Activated B cell treated with CpG ODN at 0.5 μM for 24 hours (primary cell): ENCODE results near the gene SCUBE3. TPM values are rescaled to one million over a fixed set of nuclear protein-coding genes. Genes with fewer than 3 reads are reported as not detected.

Source experiments
- ATAC-seq: fragments of 200-7000 bp; cut with Tn5 transposase; one replicate; pipeline ENCODE4 v1.10.0; 2021; ENCODE audit warnings: low read depth, mild to moderate bottlenecking, moderate library complexity
- CTCF ChIA-PET: fragments of 350-600 bp; sonication (Branson Sonifier 250); formaldehyde crosslinking; loops from one replicate; lab custom pipeline; 2021; ENCODE audit warnings: antibody characterized with exemption; lab: Charles Lee
- POLR2A ChIA-PET: fragments of 350-600 bp; sonication (Branson Sonifier 250); formaldehyde crosslinking; loops from one replicate; lab custom pipeline; 2021; ENCODE audit warnings: antibody characterized with exemption; lab: Charles Lee
- DNase-seq: peaks from one replicate; pipeline ENCODE4 v3.0.0; 2022
- H3K27ac Mint-ChIP-seq: one replicate; pipeline ENCODE4 v1.8.0; 2020; ENCODE audit warnings: mixed read lengths
- H3K27me3 Mint-ChIP-seq: one replicate; pipeline ENCODE4 v1.8.0; 2021; ENCODE audit warnings: mixed read lengths
- H3K36me3 Mint-ChIP-seq: one replicate; pipeline ENCODE4 v1.8.0; 2021; ENCODE audit warnings: low read depth, mixed read lengths
- H3K4me1 Mint-ChIP-seq: one replicate; pipeline ENCODE4 v1.8.0; 2021; ENCODE audit warnings: mixed read lengths
- H3K4me3 Mint-ChIP-seq: one replicate; pipeline ENCODE4 v1.8.0; 2020; ENCODE audit warnings: mild to moderate bottlenecking, mixed read lengths
- H3K9me3 Mint-ChIP-seq: one replicate; pipeline ENCODE4 v1.8.0; 2020; ENCODE audit warnings: mixed read lengths
- intact Hi-C: fragments of 100-400 bp; cut with micrococcal nuclease; formaldehyde crosslinking; loops from one replicate; pipeline ENCODE4 v1.15.1; 2024
- total RNA-seq: library from RNA; stranded (reverse); gene quantifications from 2 replicates; pipeline ENCODE4 v1.2.3, GENCODE V29; 2022
- TF ChIP-seq, protein P1 (sequence below): fragments of 200-600 bp; IDR thresholded peaks from one replicate; pipeline ENCODE4 v1.8.0; 2022; ENCODE audit warnings: antibody characterized with exemption, mild to moderate bottlenecking

SCUBE3 gene
- total RNA-seq, 1 donor from 2014 or later = not detected

DNA sequence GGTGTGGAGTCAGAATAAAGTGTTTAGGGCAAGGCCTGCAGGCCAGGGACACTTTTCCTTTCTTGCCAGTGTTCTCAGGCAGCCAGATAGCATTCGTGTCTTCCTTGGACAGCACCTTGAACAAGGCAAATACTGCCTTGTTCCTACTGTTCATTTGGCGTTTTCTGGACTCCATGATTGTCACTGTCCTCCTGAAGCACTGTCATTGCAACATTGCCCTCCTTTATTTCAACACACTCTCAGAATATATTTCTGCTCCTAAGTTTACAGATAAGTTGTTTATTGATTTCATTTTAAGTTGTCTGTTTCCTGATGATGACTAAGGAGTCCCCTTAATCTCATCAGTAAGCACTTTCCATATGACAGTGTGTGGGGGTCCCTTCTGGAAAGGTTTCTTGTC, 68.7 kb downstream of the SCUBE3 start:
- H3K4me3 Mint-ChIP-seq = no peak overlapping the region
- peaks cover 64% of the 10 kb centered on the region for H3K36me3 Mint-ChIP-seq
- no peak overlapping the region for H3K27ac Mint-ChIP-seq
- ChIA-PET POLR2A (no interaction called here), CTCF (no interaction called here)
- H3K4me1 Mint-ChIP-seq = no peaks in the 10 kb centered on the region
- H3K27me3 Mint-ChIP-seq = no peaks in the 10 kb centered on the region
- intact Hi-C loops = no loop called here
- TF ChIP-seq, protein P1, sequence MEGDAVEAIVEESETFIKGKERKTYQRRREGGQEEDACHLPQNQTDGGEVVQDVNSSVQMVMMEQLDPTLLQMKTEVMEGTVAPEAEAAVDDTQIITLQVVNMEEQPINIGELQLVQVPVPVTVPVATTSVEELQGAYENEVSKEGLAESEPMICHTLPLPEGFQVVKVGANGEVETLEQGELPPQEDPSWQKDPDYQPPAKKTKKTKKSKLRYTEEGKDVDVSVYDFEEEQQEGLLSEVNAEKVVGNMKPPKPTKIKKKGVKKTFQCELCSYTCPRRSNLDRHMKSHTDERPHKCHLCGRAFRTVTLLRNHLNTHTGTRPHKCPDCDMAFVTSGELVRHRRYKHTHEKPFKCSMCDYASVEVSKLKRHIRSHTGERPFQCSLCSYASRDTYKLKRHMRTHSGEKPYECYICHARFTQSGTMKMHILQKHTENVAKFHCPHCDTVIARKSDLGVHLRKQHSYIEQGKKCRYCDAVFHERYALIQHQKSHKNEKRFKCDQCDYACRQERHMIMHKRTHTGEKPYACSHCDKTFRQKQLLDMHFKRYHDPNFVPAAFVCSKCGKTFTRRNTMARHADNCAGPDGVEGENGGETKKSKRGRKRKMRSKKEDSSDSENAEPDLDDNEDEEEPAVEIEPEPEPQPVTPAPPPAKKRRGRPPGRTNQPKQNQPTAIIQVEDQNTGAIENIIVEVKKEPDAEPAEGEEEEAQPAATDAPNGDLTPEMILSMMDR = no peak
- DNase-seq = no peak
- no peak for ATAC-seq
- H3K9me3 Mint-ChIP-seq = no peaks in the 10 kb centered on the region

DNA sequence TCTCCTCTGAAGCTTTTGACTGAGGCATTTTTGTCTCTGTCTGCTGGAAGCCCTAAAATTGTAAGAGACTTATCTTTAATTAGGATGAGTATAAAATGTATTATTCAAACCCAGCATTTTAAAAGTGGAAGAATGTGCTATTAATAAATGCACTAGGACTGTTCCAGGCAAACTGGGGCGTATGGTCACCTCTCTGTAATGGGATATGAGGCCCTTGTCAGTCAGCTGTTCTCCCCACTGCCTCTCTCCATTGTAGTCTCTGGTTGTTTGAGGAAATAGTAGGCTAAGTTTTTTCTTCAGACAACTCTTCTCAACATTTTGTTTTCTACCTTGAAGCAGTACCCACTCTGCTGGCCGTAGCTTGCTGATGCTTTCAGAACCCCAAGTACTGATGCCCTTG, 69.6 kb downstream of the SCUBE3 start:
- Mint-ChIP-seq H3K27ac (no peak overlapping the region), H3K36me3 (peaks cover 73% of the 10 kb centered on the region), H3K4me3 (no peak overlapping the region), H3K27me3 (no peaks in the 10 kb centered on the region), H3K9me3 (no peaks in the 10 kb centered on the region), H3K4me1 (no peaks in the 10 kb centered on the region)
- ATAC-seq (no peak), DNase-seq (no peak)
- CTCF ChIA-PET = no interaction called here
- POLR2A ChIA-PET = no interaction called here
- intact Hi-C loops = no loop called here
- TF ChIP-seq, protein P1 = no peak

DNA sequence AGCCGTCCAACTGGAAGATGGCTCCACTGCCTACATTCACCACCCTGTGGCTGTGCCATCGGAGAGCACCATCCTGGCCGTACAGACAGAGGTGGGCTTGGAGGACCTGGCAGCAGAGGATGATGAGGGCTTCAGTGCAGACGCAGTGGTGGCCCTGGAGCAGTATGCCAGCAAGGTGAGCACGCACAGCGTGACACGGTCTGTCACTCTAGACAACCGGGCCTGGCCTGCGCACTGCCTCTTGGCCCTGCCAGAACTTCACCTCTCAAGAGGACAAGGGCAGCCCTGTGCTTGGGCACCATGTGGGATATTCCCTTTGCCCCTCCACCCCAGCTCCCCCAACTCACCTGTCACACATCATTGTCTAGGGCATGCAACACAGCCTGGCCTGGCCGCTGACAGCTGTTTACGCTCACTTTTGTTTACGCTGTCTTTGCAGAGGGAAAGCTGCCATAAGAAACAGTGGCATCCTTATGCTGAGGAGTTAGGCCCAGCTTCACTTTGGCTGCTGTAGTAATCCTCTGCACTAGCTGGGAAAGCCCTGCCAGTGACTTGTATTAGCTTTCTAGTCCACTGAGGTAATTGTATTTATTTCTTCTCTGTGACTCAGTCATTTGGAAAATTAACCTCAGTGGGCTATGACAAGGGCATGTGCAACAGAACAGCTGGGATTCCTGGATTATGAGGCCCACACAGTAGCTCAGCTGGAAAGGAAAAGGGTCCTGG, 74.1 kb downstream of the SCUBE3 start:
- intact Hi-C loops = no loop called here
- ATAC-seq (no peak), DNase-seq (no peak)
- Mint-ChIP-seq H3K4me3 (no peak overlapping the region), H3K27me3 (no peaks in the 10 kb centered on the region), H3K36me3 (peaks cover 93% of the 10 kb centered on the region), H3K4me1 (peaks cover 9% of the 10 kb centered on the region), H3K27ac (no peak overlapping the region), H3K9me3 (no peaks in the 10 kb centered on the region)
- ChIA-PET CTCF (interaction anchor here (1.1 kb wide), 1 partner anchor 40 kb away, joined by 3 read pairs; no protein-coding TSS in a partner anchor), POLR2A (interaction anchor here (0.9 kb wide), 1 partner anchor 9 kb away, joined by 3 read pairs; no protein-coding TSS in a partner anchor)
- TF ChIP-seq, protein P1 = no peak

DNA sequence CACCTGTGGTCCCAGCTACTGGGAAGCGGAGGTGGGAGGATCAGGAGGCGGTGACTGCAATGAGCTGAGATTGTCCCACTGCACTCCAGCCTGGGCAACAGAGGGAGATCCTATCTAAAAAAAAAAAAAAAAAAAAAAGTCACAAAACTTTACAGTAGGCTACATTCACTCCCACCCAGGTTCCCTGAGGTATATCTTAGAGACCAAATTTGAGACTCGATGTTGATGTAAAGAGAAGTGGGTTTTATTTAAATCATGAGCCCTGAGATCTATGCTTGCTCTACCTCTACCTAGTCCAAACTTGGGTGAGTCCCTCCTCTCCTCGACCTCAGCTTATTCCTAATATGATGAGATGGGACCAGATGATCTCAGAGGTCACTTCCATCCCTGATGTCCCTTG, 75.1 kb downstream of the SCUBE3 start:
- TF ChIP-seq, protein P1 = no peak
- ChIA-PET CTCF (interaction anchor here (1.3 kb wide), 1 partner anchor 53 kb away, joined by 3 read pairs; no protein-coding TSS in a partner anchor), POLR2A (interaction anchor here (0.6 to 0.9 kb wide), 2 partner anchors 29 to 925 kb away, joined by 3 to 4 read pairs; partner anchors contain the start of gene ZNF76)
- Mint-ChIP-seq H3K27me3 (no peaks in the 10 kb centered on the region), H3K36me3 (peaks cover 92% of the 10 kb centered on the region), H3K9me3 (no peaks in the 10 kb centered on the region), H3K4me1 (peaks cover 9% of the 10 kb centered on the region), H3K27ac (no peak overlapping the region), H3K4me3 (no peak overlapping the region)
- intact Hi-C loops = no loop called here
- no peak for DNase-seq
- ATAC-seq = no peak

DNA sequence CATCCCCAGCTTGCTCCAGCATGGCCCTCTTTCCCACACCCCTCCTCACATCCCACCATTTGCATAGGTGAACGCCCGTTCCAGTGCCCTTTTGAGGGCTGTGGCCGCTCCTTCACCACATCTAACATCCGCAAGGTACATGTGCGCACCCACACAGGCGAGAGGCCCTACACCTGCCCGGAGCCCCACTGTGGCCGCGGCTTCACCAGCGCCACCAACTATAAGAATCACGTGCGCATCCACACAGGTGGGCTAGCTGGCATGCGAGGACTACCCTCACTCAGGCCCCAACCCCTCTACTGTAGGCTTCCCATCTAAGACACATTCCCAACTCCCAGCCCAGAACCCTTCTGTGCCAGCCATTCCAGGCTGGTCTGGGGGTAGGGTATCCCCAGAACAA, 77.7 kb downstream of the SCUBE3 start:
- CTCF ChIA-PET = no interaction called here
- Mint-ChIP-seq H3K4me3 (no peak overlapping the region), H3K9me3 (no peaks in the 10 kb centered on the region), H3K27me3 (no peaks in the 10 kb centered on the region), H3K36me3 (peaks cover 90% of the 10 kb centered on the region), H3K4me1 (peaks cover 13% of the 10 kb centered on the region), H3K27ac (no peak overlapping the region)
- TF ChIP-seq, protein P1 = no peak
- DNase-seq (no peak), ATAC-seq (no peak)
- intact Hi-C loops = loop anchor here (10.0 kb wide), 1 partner anchor 293 kb away; no protein-coding TSS in a partner anchor
- POLR2A ChIA-PET = no interaction called here
